Kidney (tissue), 14 donors: ENCODE data around the gene HIC2. TPM values are rescaled to one million over a fixed set of nuclear protein-coding genes. Genes with fewer than 3 reads are reported as not detected.

Source experiments
- DNase-seq, 5 donors: peaks; one replicate each; pipeline ENCODE4 v3.0.0-alpha.2; 2013 to 2020
- FAIRE-seq: peaks from 2 replicates; lab custom pipeline; 2012; peaks lifted over from hg19 to GRCh38; lab: Jason Lieb, UNC
- H3K27ac ChIP-seq, 2 donors: one replicate each; pipeline ENCODE4 v1.7.0; 2013; ENCODE audit warnings: low read depth in 2 of 2, low read length in 2 of 2, inconsistent platforms in 1 of 2
- H3K27me3 ChIP-seq: one replicate; pipeline ENCODE4 v1.7.1; 2013; ENCODE audit warnings: low read length, inconsistent platforms; ENCODE audit not compliant: control insufficient read depth, insufficient read depth
- H3K36me3 ChIP-seq, 3 donors: one replicate each; pipeline versions ENCODE4 v1.7.0 to v1.7.1; 2013; ENCODE audit warnings: low read length in 3 of 3, control low read depth in 1 of 3, inconsistent platforms in 1 of 3; ENCODE audit not compliant: insufficient read depth in 3 of 3, control insufficient read depth in 2 of 3
- H3K4me1 ChIP-seq, 3 donors: one replicate each; pipeline versions ENCODE4 v1.7.0 to v1.7.1; 2013; ENCODE audit warnings: low read length in 3 of 3, inconsistent platforms in 1 of 3, low read depth in 1 of 3; ENCODE audit not compliant: control insufficient read depth in 2 of 3, insufficient read depth in 2 of 3
- H3K4me3 ChIP-seq, 3 donors: one replicate each; pipeline versions ENCODE4 v1.7.0 to v1.8.1; 2013; ENCODE audit warnings: low read length in 3 of 3, control low read depth in 1 of 3, inconsistent platforms in 1 of 3
- H3K9ac ChIP-seq, 3 donors: one replicate each; pipeline versions ENCODE4 v1.7.0 to v1.7.1; 2013; ENCODE audit warnings: low read length in 3 of 3, control low read depth in 1 of 3, inconsistent platforms in 1 of 3
- H3K9me3 ChIP-seq, 3 donors: one replicate each; pipeline versions ENCODE4 v1.7.0 to v1.7.1; 2013; ENCODE audit warnings: low read length in 3 of 3, control low read depth in 1 of 3, inconsistent platforms in 1 of 3; ENCODE audit not compliant: control insufficient read depth in 2 of 3, insufficient read depth in 1 of 3
- intact Hi-C: fragments of 100-400 bp; cut with DNase I; formaldehyde crosslinking; loops from one replicate; pipeline ENCODE4 v1.11.1; 2022
- polyA plus RNA-seq: library from polyadenylated mRNA; stranded (reverse); fragments of 350-450 nt; fragmentation: Illumina TruSeq; extraction: RNeasy Lipid Tissue Mini Kit (QIAGEN cat#74804); gene quantifications from one replicate; pipeline ENCODE4 v1.2.3, GENCODE V29; 2014; ENCODE audit warnings: low read depth, low replicate concordance; ENCODE audit not compliant: insufficient read depth
- total RNA-seq: library from RNA; stranded (reverse); fragmentation: NEBNext Ultra II Directional; extraction: Animal tissue kit (Norgen Biotek cat#: 25700); gene quantifications from one replicate; pipeline ENCODE4 v1.2.1, GENCODE V29; 2021
- TF ChIP-seq, protein P1 (sequence below): IDR thresholded peaks from 3 replicates; pipeline ENCODE4 v1.5.1; 2012; ENCODE audit warnings: mild to moderate bottlenecking, moderate library complexity, borderline replicate concordance; ENCODE audit not compliant: insufficient read depth; ENCODE audit errors: extremely low read depth
- donor health status: control.
- donor health status: control.
- donor health status: control.
- donor health status: control.
- donor health status: control.
- donor health status: DM: yes; HTN: yes; CAD: no.
- donor health status: Normal renal cell carcinoma (clear cell type).

HIC2 gene
- total and polyA plus RNA-seq, 2 donors from 2014 or later, result 1.4 to 4.2 TPM

DNA sequence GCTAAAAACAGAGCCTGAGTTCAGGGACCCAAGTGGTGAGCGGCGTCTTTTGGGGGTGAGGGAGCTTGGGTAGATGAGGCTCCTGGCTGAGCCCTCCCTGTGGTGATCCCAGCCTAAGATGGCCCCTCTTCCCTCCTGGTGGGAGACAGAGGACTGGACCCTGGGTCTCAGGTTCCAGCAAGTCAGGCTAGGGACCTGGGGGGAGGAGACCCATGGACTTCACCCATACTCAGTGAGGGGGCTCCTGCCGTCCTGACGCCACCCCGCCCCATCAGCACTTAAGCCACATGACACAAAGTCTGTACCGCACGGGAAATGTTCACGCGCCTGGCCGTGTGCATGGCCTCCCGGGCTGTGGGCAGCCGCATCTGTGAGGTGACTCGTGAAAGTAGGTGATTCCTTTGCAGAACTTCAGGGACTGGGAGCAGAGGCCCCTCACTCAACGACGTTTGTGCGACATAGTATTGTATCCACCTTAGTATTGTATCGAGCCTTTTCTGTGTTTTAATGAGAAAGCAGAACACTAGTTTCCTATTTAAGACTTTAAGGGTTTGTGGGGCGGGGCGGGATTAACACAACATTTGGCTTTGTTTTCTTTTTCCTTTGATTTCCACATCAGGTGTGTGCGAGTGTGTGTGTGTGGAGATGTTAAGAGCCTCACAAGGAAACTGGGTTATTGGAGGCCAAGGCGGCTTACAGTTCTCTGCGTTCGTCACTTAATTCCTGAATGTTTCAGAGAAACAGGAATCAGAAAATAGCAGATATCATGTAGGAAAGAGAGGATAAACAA lies 31.7 kb downstream of the HIC2 start:
- FAIRE-seq, result no peak

GRCh38 chr22:21449531-21450319 lies 32.6 kb downstream of the HIC2 start:
- no peaks in the 10 kb centered on the region for H3K27me3 ChIP-seq
- intact Hi-C loops, result no loop called here
- H3K4me3 ChIP-seq, result no peak overlapping the region
- peaks cover 0 to 9% (median 5%) of the 10 kb centered on the region in 3 donors for H3K36me3 ChIP-seq
- no peak overlapping the region for H3K9ac ChIP-seq
- FAIRE-seq (no peak), DNase-seq (peak in 4 of 5 donors; percentile 3 to 68 (median 12))
- H3K9me3 ChIP-seq, result no peaks in the 10 kb centered on the region
- no peaks in the 10 kb centered on the region for H3K4me1 ChIP-seq
- H3K27ac ChIP-seq, result no peak overlapping the region
- TF ChIP-seq, protein P1, sequence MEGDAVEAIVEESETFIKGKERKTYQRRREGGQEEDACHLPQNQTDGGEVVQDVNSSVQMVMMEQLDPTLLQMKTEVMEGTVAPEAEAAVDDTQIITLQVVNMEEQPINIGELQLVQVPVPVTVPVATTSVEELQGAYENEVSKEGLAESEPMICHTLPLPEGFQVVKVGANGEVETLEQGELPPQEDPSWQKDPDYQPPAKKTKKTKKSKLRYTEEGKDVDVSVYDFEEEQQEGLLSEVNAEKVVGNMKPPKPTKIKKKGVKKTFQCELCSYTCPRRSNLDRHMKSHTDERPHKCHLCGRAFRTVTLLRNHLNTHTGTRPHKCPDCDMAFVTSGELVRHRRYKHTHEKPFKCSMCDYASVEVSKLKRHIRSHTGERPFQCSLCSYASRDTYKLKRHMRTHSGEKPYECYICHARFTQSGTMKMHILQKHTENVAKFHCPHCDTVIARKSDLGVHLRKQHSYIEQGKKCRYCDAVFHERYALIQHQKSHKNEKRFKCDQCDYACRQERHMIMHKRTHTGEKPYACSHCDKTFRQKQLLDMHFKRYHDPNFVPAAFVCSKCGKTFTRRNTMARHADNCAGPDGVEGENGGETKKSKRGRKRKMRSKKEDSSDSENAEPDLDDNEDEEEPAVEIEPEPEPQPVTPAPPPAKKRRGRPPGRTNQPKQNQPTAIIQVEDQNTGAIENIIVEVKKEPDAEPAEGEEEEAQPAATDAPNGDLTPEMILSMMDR, result no peak

More for the DNA sequence above, 31.7 kb downstream of the HIC2 start:
- TF ChIP-seq, protein P1, result no peak
- H3K9ac ChIP-seq, result no peak overlapping the region
- H3K27ac ChIP-seq, result no peak overlapping the region
- peaks cover 0 to 9% (median 5%) of the 10 kb centered on the region in 3 donors for H3K36me3 ChIP-seq
- H3K27me3 ChIP-seq, result no peaks in the 10 kb centered on the region
- intact Hi-C loops, result no loop called here
- no peaks in the 10 kb centered on the region for H3K4me1 ChIP-seq
- no peak overlapping the region for H3K4me3 ChIP-seq
- no peaks in the 10 kb centered on the region for H3K9me3 ChIP-seq
- peak in 2 of 5 donors; percentile 9 to 47 for DNase-seq

DNA sequence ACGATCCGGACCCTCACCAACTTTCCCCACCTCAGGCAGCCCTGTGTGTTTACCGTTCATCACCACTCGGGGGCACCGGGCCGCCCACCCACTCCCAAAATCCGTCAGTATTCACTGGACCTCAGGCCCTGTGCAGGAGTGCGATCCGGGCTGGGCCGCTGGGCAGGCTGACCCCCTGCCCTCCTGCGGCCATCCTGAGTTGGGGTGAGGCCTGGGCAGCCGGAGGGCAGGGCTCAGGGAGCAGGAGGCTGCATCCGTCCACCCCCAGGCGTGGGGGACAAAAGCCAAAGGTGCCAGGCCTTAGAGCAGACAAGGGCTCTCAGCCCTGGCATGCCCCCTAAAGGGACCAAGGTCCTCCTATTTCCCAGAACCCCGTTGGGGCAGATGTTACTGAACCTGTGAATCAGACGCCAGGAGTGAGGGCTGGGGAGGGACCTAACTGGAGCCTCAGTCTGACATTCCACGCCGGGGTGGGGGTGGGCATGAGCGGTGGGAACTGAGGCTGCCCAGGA lies 33.2 kb downstream of the HIC2 start:
- H3K4me3 ChIP-seq, result no peak overlapping the region
- TF ChIP-seq, protein P1, result no peak
- peaks cover 0 to 9% (median 5%) of the 10 kb centered on the region in 3 donors for H3K36me3 ChIP-seq
- no peaks in the 10 kb centered on the region for H3K9me3 ChIP-seq
- DNase-seq (peak in 2 of 5 donors; percentile 11 to 56), FAIRE-seq (no peak)
- intact Hi-C loops, result no loop called here
- H3K27me3 ChIP-seq, result no peaks in the 10 kb centered on the region
- no peaks in the 10 kb centered on the region for H3K4me1 ChIP-seq
- no peak overlapping the region for H3K9ac ChIP-seq
- H3K27ac ChIP-seq, result no peak overlapping the region
